ENCODE data around the gene GNAQ.

GNAQ gene

DNA sequence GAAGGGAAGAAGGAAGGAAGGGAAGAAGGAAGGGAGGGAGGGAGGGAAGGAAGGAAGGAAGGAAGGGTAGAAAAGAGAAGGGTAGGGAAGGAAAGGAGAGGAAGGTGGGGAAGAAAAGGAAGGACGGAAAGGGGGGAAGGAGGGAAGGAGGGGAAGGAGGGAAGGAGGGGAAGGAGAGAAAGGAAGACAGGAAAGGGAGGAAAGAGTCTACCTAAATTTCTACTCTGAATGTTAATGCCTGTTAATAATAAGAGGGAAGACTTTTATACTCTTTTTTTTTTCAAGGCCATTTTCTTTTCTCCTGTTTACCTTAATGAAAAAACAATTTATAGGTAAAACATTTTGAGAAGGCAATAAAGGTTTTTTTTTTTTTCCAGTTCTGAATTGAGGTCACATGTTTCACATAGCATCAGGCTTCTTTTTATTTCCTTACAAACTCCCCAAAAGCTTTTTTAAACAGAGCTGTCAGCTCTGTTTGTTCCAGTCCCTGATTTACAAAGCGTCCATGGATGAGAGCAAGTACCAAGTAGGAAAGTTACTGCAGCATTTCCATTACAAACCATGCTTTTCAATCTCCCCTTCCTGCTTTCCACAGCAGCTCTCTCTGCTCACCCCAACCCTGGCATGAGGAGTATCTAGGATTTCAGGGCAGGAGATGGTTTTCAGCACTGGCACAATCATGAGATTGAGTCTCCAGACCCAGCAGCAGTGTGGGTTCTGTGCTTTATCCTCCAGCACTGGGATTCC is 173.9 kb downstream of the GNAQ start:
- WGBS (ENCODE audit: insufficient coverage): 95% methylated on average over 2 of the region's 2 CpGs
- POLR2A ChIA-PET: no interaction called here
- CTCF ChIA-PET: interaction anchor here (1.2 kb wide), 1 partner anchor 87 kb away, joined by 3 read pairs; no protein-coding TSS in a partner anchor
- Histone ChIP-seq H3K4me3 (ENCODE audit: control insufficient read depth in 1 of 7, extremely low read depth in 1 of 7, insufficient read depth in 4 of 7, low read depth in 2 of 7, low read length in 6 of 7) (no peak overlapping the region), H3K9me3 (ENCODE audit: control extremely low read depth in 1 of 5, control insufficient read depth in 4 of 5, insufficient read depth in 2 of 5, low read depth in 1 of 5, low read length in 4 of 5) (peaks cover 0 to 9% (median 0%) of the 10 kb centered on the region in 5 experiments), H3K4me1 (ENCODE audit: control extremely low read depth in 1 of 4, control insufficient read depth in 4 of 4, insufficient read depth in 4 of 4, low read length in 3 of 4) (peaks cover 2 to 37% (median 18%) of the 10 kb centered on the region in 4 experiments), H3K27ac (ENCODE audit: insufficient read depth in 1 of 2, low read depth in 1 of 2, low read length in 2 of 2, poor library complexity in 1 of 2, severe bottlenecking in 2 of 2) (no peak overlapping the region), H3K36me3 (ENCODE audit: control insufficient read depth in 4 of 4, insufficient read depth in 4 of 4, low read length in 3 of 4) (peaks cover 0 to 24% (median 9%) of the 10 kb centered on the region in 4 experiments), H3K27me3 (replicated peaks in 2 of 5; ENCODE audit: control insufficient read depth in 4 of 5, insufficient read depth in 5 of 5, low read length in 4 of 5) (no peaks in the 10 kb centered on the region)
- DNase-seq: no peak

DNA sequence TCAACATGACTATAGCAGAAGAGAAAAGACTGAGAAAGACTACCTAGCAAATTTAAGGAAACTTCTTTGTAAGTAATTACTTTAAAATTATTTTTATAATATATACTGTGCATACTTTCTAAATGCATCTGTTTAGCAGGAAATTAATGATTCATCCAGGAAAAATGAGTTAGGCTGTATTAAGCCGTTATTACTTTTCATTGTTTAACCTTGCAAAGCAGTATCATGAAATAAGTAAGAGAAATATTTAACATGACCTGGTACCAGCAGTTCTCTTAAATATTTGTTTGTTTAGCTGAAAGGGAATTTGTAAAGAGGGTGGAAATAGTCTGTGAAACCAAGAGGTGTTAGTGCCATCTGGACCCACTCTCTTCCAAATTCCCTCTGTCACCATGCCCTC is 175.0 kb downstream of the GNAQ start:
- Histone ChIP-seq H3K9me3 (ENCODE audit: control extremely low read depth in 1 of 5, control insufficient read depth in 4 of 5, insufficient read depth in 2 of 5, low read depth in 1 of 5, low read length in 4 of 5) (peaks cover 0 to 5% (median 0%) of the 10 kb centered on the region in 5 experiments), H3K4me1 (ENCODE audit: control extremely low read depth in 1 of 4, control insufficient read depth in 4 of 4, insufficient read depth in 4 of 4, low read length in 3 of 4) (peaks cover 2 to 44% (median 21%) of the 10 kb centered on the region in 4 experiments), H3K4me3 (ENCODE audit: control insufficient read depth in 1 of 7, extremely low read depth in 1 of 7, insufficient read depth in 4 of 7, low read depth in 2 of 7, low read length in 6 of 7) (no peak overlapping the region), H3K27ac (ENCODE audit: insufficient read depth in 1 of 2, low read depth in 1 of 2, low read length in 2 of 2, poor library complexity in 1 of 2, severe bottlenecking in 2 of 2) (no peak overlapping the region), H3K36me3 (ENCODE audit: control insufficient read depth in 4 of 4, insufficient read depth in 4 of 4, low read length in 3 of 4) (peaks cover 0 to 23% (median 7%) of the 10 kb centered on the region in 4 experiments), H3K27me3 (replicated peaks in 2 of 5; ENCODE audit: control insufficient read depth in 4 of 5, insufficient read depth in 5 of 5, low read length in 4 of 5) (no peaks in the 10 kb centered on the region)
- WGBS (ENCODE audit: insufficient coverage): no CpG with 5 or more reads among the region's 1 CpG
- CTCF ChIA-PET: interaction anchor here (0.7 to 1.3 kb wide), 4 partner anchors 15 to 283 kb away, joined by 3 to 7 read pairs (median 3); no protein-coding TSS in a partner anchor
- POLR2A ChIA-PET: no interaction called here
- no peak for DNase-seq

DNA sequence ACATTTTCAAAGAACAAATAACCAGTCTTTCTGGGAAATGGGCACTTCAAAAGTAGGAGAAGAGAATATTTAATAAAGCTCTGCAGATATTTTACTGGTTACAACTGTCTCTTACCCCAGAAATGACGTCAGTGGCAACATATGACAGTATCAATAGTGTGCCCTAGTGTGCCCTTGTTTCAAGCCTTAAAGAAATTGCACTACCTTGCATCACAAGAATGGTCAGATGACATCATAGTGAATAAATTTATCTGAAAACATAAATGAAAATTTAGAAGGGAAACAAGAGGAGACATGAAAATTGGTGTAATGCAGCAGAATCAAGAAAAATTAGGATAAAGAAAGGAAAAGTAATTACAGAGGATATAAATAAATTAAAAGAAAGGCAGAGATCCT is 176.7 kb downstream of the GNAQ start:
- no peaks in the 10 kb centered on the region for H3K27me3 ChIP-seq (replicated peaks in 2 of 5; ENCODE audit: control insufficient read depth in 4 of 5, insufficient read depth in 5 of 5, low read length in 4 of 5)
- H3K4me3 ChIP-seq (ENCODE audit: control insufficient read depth in 1 of 7, extremely low read depth in 1 of 7, insufficient read depth in 4 of 7, low read depth in 2 of 7, low read length in 6 of 7): no peak overlapping the region
- peaks cover 0 to 30% (median 7%) of the 10 kb centered on the region in 4 experiments for H3K36me3 ChIP-seq (ENCODE audit: control insufficient read depth in 4 of 4, insufficient read depth in 4 of 4, low read length in 3 of 4)
- no peak overlapping the region for H3K27ac ChIP-seq (ENCODE audit: insufficient read depth in 1 of 2, low read depth in 1 of 2, low read length in 2 of 2, poor library complexity in 1 of 2, severe bottlenecking in 2 of 2)
- WGBS (ENCODE audit: insufficient coverage): no CpG with 5 or more reads among the region's 1 CpG
- POLR2A ChIA-PET: interaction anchor here (1.1 kb wide), 1 partner anchor 11 kb away, joined by 3 read pairs; no protein-coding TSS in a partner anchor
- CTCF ChIA-PET: interaction anchor here (0.6 to 1.6 kb wide), 9 partner anchors 8 to 267 kb away, joined by 3 to 5 read pairs (median 3); no protein-coding TSS in a partner anchor
- H3K4me1 ChIP-seq (ENCODE audit: control extremely low read depth in 1 of 4, control insufficient read depth in 4 of 4, insufficient read depth in 4 of 4, low read length in 3 of 4): peaks cover 2 to 44% (median 21%) of the 10 kb centered on the region in 4 experiments
- no peak for DNase-seq
- peaks cover 0 to 5% (median 0%) of the 10 kb centered on the region in 5 experiments for H3K9me3 ChIP-seq (ENCODE audit: control extremely low read depth in 1 of 5, control insufficient read depth in 4 of 5, insufficient read depth in 2 of 5, low read depth in 1 of 5, low read length in 4 of 5)

DNA sequence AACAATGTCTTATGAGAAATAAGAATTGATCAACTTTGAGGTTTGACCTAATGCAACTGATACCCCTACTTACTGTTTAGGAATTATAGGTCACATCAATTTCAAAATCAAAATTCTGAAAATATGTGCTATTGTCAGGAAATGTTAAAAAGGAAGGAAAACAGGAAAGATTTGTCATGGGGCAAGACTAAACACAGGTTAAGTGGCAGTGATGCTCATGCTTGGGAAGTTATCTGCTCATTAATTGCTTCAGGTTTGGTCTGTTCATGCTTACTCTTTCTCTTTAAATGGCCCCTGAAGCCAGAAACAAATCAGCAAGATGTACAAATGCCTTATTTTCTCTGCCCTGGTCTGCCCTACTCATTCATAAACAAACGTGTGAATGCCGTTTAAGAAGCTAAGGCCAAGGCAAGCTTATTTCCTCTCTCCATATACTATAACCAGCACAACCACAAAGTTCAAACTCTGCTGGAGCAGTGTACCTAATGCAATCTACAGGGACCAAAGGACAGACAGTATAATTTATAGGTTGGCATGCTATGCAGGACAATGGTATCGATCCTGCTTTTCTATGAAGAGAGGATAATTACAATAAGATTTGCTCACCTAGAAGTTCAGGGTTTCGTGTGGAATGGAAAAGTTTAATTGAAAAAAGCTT is 177.2 kb downstream of the GNAQ start:
- no peak overlapping the region for H3K27ac ChIP-seq (ENCODE audit: insufficient read depth in 1 of 2, low read depth in 1 of 2, low read length in 2 of 2, poor library complexity in 1 of 2, severe bottlenecking in 2 of 2)
- no peak overlapping the region for H3K4me3 ChIP-seq (ENCODE audit: control insufficient read depth in 1 of 7, extremely low read depth in 1 of 7, insufficient read depth in 4 of 7, low read depth in 2 of 7, low read length in 6 of 7)
- no peak for DNase-seq
- peaks cover 2 to 44% (median 21%) of the 10 kb centered on the region in 4 experiments for H3K4me1 ChIP-seq (ENCODE audit: control extremely low read depth in 1 of 4, control insufficient read depth in 4 of 4, insufficient read depth in 4 of 4, low read length in 3 of 4)
- no peaks in the 10 kb centered on the region for H3K27me3 ChIP-seq (replicated peaks in 2 of 5; ENCODE audit: control insufficient read depth in 4 of 5, insufficient read depth in 5 of 5, low read length in 4 of 5)
- 0% methylated on average over 2 of the region's 4 CpGs for WGBS (ENCODE audit: insufficient coverage)
- H3K9me3 ChIP-seq (ENCODE audit: control extremely low read depth in 1 of 5, control insufficient read depth in 4 of 5, insufficient read depth in 2 of 5, low read depth in 1 of 5, low read length in 4 of 5): peaks cover 0 to 5% (median 0%) of the 10 kb centered on the region in 5 experiments
- CTCF ChIA-PET: interaction anchor here (0.6 to 1.6 kb wide), 7 partner anchors 10 to 120 kb away, joined by 3 to 5 read pairs (median 4); no protein-coding TSS in a partner anchor
- POLR2A ChIA-PET: interaction anchor here (1.1 kb wide), 1 partner anchor 12 kb away, joined by 3 read pairs; no protein-coding TSS in a partner anchor
- peaks cover 0 to 30% (median 8%) of the 10 kb centered on the region in 4 experiments for H3K36me3 ChIP-seq (ENCODE audit: control insufficient read depth in 4 of 4, insufficient read depth in 4 of 4, low read length in 3 of 4)

DNA sequence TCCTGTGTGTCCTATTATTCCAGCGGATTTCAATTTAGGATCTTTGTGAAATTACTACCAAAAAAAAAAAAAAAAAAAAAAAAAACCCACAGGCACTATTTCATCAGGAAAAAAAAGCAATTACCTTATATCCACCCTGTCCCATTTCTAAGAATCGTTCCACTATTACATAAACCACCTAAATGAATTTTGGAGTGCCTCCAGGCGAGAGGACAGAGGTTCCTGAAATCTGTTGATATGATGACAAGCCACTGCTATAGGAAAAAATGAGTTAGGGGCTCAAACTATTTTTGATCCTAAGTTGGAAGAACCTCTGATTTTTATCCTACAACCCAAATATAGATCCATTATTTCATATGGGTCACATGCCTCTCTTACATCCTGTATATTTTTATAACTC is 177.9 kb downstream of the GNAQ start:
- 100% methylated on average over 1 of the region's 3 CpGs for WGBS (ENCODE audit: insufficient coverage)
- no peak overlapping the region for H3K4me3 ChIP-seq (ENCODE audit: control insufficient read depth in 1 of 7, extremely low read depth in 1 of 7, insufficient read depth in 4 of 7, low read depth in 2 of 7, low read length in 6 of 7)

DNA sequence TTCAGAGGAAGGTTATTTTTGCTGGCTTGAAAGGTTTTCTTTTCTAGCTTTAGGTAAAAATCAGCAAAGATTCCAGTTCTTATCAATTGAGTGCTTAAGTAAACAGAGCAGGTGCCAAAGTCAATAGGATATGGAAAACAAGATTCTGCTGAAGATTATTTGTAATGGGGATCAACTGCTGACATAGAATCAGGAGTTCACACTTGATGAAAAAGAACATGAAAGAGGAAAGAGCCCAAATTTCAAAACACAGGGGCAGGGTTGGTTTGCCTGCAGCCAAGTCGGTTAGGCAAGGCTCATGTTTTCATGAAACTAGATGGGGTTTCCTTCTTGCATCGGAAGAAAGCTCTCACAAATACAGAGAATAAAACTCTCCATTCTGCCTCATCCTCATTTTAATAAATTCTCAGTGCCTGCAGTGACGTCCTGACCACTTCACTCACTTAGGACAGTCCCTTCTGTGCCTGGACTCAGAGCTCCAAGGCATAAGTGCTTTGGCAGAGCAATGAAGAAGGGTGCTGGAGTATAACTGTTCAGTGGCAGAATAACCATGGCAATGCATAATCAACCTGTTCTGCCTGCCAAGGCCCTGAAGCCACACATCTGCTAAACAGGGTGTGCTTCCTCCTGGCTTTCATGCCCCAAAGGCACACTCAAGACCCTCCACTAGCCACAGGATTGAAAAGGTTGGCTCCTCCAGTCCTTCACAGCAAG is 179.6 kb downstream of the GNAQ start:
- Histone ChIP-seq H3K27me3 (replicated peaks in 2 of 5; ENCODE audit: control insufficient read depth in 4 of 5, insufficient read depth in 5 of 5, low read length in 4 of 5) (no peaks in the 10 kb centered on the region), H3K27ac (ENCODE audit: insufficient read depth in 1 of 2, low read depth in 1 of 2, low read length in 2 of 2, poor library complexity in 1 of 2, severe bottlenecking in 2 of 2) (no peak overlapping the region), H3K9me3 (ENCODE audit: control extremely low read depth in 1 of 5, control insufficient read depth in 4 of 5, insufficient read depth in 2 of 5, low read depth in 1 of 5, low read length in 4 of 5) (no peaks in the 10 kb centered on the region), H3K4me1 (ENCODE audit: control extremely low read depth in 1 of 4, control insufficient read depth in 4 of 4, insufficient read depth in 4 of 4, low read length in 3 of 4) (peaks cover 15 to 59% (median 31%) of the 10 kb centered on the region in 4 experiments), H3K36me3 (ENCODE audit: control insufficient read depth in 4 of 4, insufficient read depth in 4 of 4, low read length in 3 of 4) (peaks cover 2 to 38% (median 6%) of the 10 kb centered on the region in 4 experiments), H3K4me3 (ENCODE audit: control insufficient read depth in 1 of 7, extremely low read depth in 1 of 7, insufficient read depth in 4 of 7, low read depth in 2 of 7, low read length in 6 of 7) (no peak overlapping the region)
- CTCF ChIA-PET: interaction anchor here (1.0 to 1.5 kb wide), 2 partner anchors 7 to 11 kb away, joined by 3 to 8 read pairs; no protein-coding TSS in a partner anchor
- POLR2A ChIA-PET: no interaction called here
- WGBS (ENCODE audit: insufficient coverage): 100% methylated on average over 2 of the region's 3 CpGs
- peak in 1 of 3 donors; percentile 23 for DNase-seq

More for the DNA sequence above, 177.9 kb downstream of the GNAQ start:
- peaks cover 0 to 5% (median 0%) of the 10 kb centered on the region in 5 experiments for H3K9me3 ChIP-seq (ENCODE audit: control extremely low read depth in 1 of 5, control insufficient read depth in 4 of 5, insufficient read depth in 2 of 5, low read depth in 1 of 5, low read length in 4 of 5)
- peaks cover 0 to 33% (median 8%) of the 10 kb centered on the region in 4 experiments for H3K36me3 ChIP-seq (ENCODE audit: control insufficient read depth in 4 of 4, insufficient read depth in 4 of 4, low read length in 3 of 4)
- H3K27ac ChIP-seq (ENCODE audit: insufficient read depth in 1 of 2, low read depth in 1 of 2, low read length in 2 of 2, poor library complexity in 1 of 2, severe bottlenecking in 2 of 2): no peak overlapping the region
- no peak for DNase-seq
- peaks cover 2 to 47% (median 21%) of the 10 kb centered on the region in 4 experiments for H3K4me1 ChIP-seq (ENCODE audit: control extremely low read depth in 1 of 4, control insufficient read depth in 4 of 4, insufficient read depth in 4 of 4, low read length in 3 of 4)
- ChIA-PET CTCF (no interaction called here), POLR2A (no interaction called here)
- H3K27me3 ChIP-seq (replicated peaks in 2 of 5; ENCODE audit: control insufficient read depth in 4 of 5, insufficient read depth in 5 of 5, low read length in 4 of 5): no peaks in the 10 kb centered on the region

Data from common myeloid progenitor, CD34-positive (primary cell).